Upper lobe of left lung (tissue), 4 donors: ENCODE results near the gene OR1F1.

ENCODE experiments used
- CTCF ChIP-seq, 6 experiments: fragments of 450-650 bp in 4 of 6; fragments of 200-600 bp in 2 of 6; sonication (generic) in 2 of 6; IDR thresholded peaks; one replicate each; pipeline ENCODE4 v1.5.1; 2016 to 2019; ENCODE audit warnings: antibody characterized with exemption in 6 of 6
- EP300 ChIP-seq, 4 donors: sonication (generic); formaldehyde crosslinking; IDR thresholded peaks; one replicate each; pipeline ENCODE4 v1.5.1; 2017; ENCODE audit warnings: antibody characterized with exemption in 4 of 4, control low read depth in 2 of 4
- POLR2A ChIP-seq, 4 donors: fragments of 450-650 bp; IDR thresholded peaks; one replicate each; pipeline ENCODE4 v1.5.1; 2016 to 2017; ENCODE audit warnings: antibody characterized with exemption in 4 of 4, mild to moderate bottlenecking in 2 of 4

- TF ChIP-seq CTCF (IDR thresholded peaks at IDR 0.05) (no peak), EP300 (IDR thresholded peaks at IDR 0.05) (no peak), POLR2A (IDR thresholded peaks at IDR 0.05) (no peak)
Observed at GRCh38 chr16:3149193-3149530, 38.8 kb upstream of the OR1F1 start.
